GM23338 (cell line): ENCODE data around the gene BEND2. TPM values are rescaled to one million over a fixed set of nuclear protein-coding genes. Genes with fewer than 3 reads are reported as not detected.
A peak's percentile ranks its signal among the peaks of the same experiment; 100 is the strongest.
"Not testable (repeated sequence)": the region's sequence is repeated elsewhere in the genome, so short reads cannot be mapped to it uniquely, and the experiment has no call there.

Experiments
- ATAC-seq: fragments of 200-7000 bp; cut with Tn5 transposase; 3 replicates; pipeline ENCODE4 v1.9.1; 2020
- DNase-seq: peaks from one replicate; pipeline ENCODE4 v3.0.0-alpha.2; 2015; ENCODE audit warnings: low spot score
- H2AFZ ChIP-seq: fragments of 200-600 bp; sonication (generic); 2 replicates; pipeline ENCODE4 v1.8.0; 2016; ENCODE audit warnings: antibody characterized with exemption, mild to moderate bottlenecking, moderate library complexity
- H3F3A ChIP-seq: fragments of 200-600 bp; sonication (generic); replicated peaks from 2 replicates; pipeline ENCODE4 v1.8.0; 2017; ENCODE audit warnings: antibody characterized with exemption, mixed run types, low read depth
- H3K27ac ChIP-seq: fragments of 200-600 bp; sonication (generic); 2 replicates; pipeline ENCODE4 v1.6.1; 2016; ENCODE audit warnings: low read depth
- H3K27me3 ChIP-seq: fragments of 200-600 bp; sonication (generic); 2 replicates; pipeline ENCODE4 v1.8.0; 2016; ENCODE audit warnings: mild to moderate bottlenecking, mixed run types, moderate library complexity; ENCODE audit not compliant: insufficient read depth
- H3K36me3 ChIP-seq: fragments of 200-600 bp; sonication (generic); 2 replicates; pipeline ENCODE4 v1.8.0; 2016; ENCODE audit warnings: mild to moderate bottlenecking; ENCODE audit not compliant: insufficient read depth
- H3K4me1 ChIP-seq: fragments of 200-600 bp; sonication (generic); 2 replicates; pipeline ENCODE4 v1.8.0; 2016; ENCODE audit warnings: mild to moderate bottlenecking, moderate library complexity; ENCODE audit not compliant: insufficient read depth
- H3K4me2 ChIP-seq: fragments of 200-600 bp; sonication (generic); 2 replicates; pipeline ENCODE4 v1.7.1; 2017; ENCODE audit warnings: mixed run types
- H3K4me3 ChIP-seq: fragments of 200-600 bp; sonication (generic); 2 replicates; pipeline ENCODE4 v1.6.1; 2016; ENCODE audit warnings: mixed run types
- H3K79me2 ChIP-seq: fragments of 200-600 bp; sonication (generic); replicated peaks from 2 replicates; pipeline ENCODE4 v1.8.0; 2017; ENCODE audit warnings: mild to moderate bottlenecking; ENCODE audit not compliant: insufficient read depth
- H3K9me2 ChIP-seq: fragments of 200-600 bp; sonication (generic); 2 replicates; pipeline ENCODE4 v1.8.0; 2017; ENCODE audit not compliant: insufficient read depth
- H4K20me1 ChIP-seq: fragments of 200-600 bp; sonication (generic); replicated peaks from 2 replicates; pipeline ENCODE4 v1.8.0; 2017; ENCODE audit warnings: mild to moderate bottlenecking; ENCODE audit not compliant: insufficient read depth
- H3K27ac Mint-ChIP-seq: 2 replicates; pipeline ENCODE4 v1.8.0; 2020; ENCODE audit warnings: inconsistent platforms, mild to moderate bottlenecking, moderate library complexity, mixed read lengths
- H3K27me3 Mint-ChIP-seq: 3 replicates; pipeline ENCODE4 v1.8.0; 2022; ENCODE audit warnings: low read depth, mild to moderate bottlenecking, moderate library complexity, mixed read lengths, inconsistent platforms; ENCODE audit not compliant: insufficient read depth, poor library complexity
- H3K36me3 Mint-ChIP-seq: 3 replicates; pipeline ENCODE4 v1.8.0; 2021; ENCODE audit warnings: low read depth, mild to moderate bottlenecking, inconsistent platforms, moderate library complexity, mixed read lengths
- H3K4me1 Mint-ChIP-seq: 3 replicates; pipeline ENCODE4 v1.8.0; 2020; ENCODE audit warnings: mild to moderate bottlenecking, inconsistent platforms, mixed read lengths
- H3K4me3 Mint-ChIP-seq: 3 replicates; pipeline ENCODE4 v1.8.0; 2021; ENCODE audit warnings: moderate library complexity, mild to moderate bottlenecking, inconsistent platforms, mixed read lengths
- H3K9me3 Mint-ChIP-seq: 3 replicates; pipeline ENCODE4 v1.8.0; 2020; ENCODE audit warnings: moderate library complexity, mild to moderate bottlenecking, inconsistent platforms, mixed read lengths
- CREB1 ChIP-seq: fragments of 250-450 bp; sonication (Bioruptor Pico); IDR thresholded peaks from 2 replicates; pipeline ENCODE4 v1.5.0; 2020; ENCODE audit warnings: low read depth, mild to moderate bottlenecking, moderate library complexity
- EZH2 ChIP-seq: fragments of 200-600 bp; sonication (generic); IDR thresholded peaks from one replicate; pipeline ENCODE4 v1.8.0; 2017; ENCODE audit warnings: antibody characterized with exemption, mild to moderate bottlenecking, low read depth; ENCODE audit not compliant: unreplicated experiment
- JUNB ChIP-seq: IDR thresholded peaks from one replicate; pipeline ENCODE4 v1.6.1; 2016; ENCODE audit warnings: antibody characterized with exemption; ENCODE audit not compliant: unreplicated experiment
- NANOG ChIP-seq: IDR thresholded peaks from 2 replicates; pipeline ENCODE4 v1.6.1; 2016; ENCODE audit warnings: antibody characterized with exemption, borderline replicate concordance
- POLR2AphosphoS5 ChIP-seq: IDR thresholded peaks from 2 replicates; pipeline ENCODE4 v1.6.1; 2016; ENCODE audit warnings: antibody characterized with exemption, low read depth
- REST ChIP-seq: IDR thresholded peaks from one replicate; pipeline ENCODE4 v1.6.1; 2018; ENCODE audit warnings: antibody characterized with exemption; ENCODE audit not compliant: unreplicated experiment
- STAT1 ChIP-seq: IDR thresholded peaks from one replicate; pipeline ENCODE4 v1.6.1; 2016; ENCODE audit warnings: antibody characterized with exemption; ENCODE audit not compliant: unreplicated experiment
- ZNF114 ChIP-seq: fragments of 250-450 bp; sonication (Bioruptor Pico); IDR thresholded peaks from 2 replicates; pipeline ENCODE4 v1.5.0; 2020; ENCODE audit warnings: mild to moderate bottlenecking, moderate library complexity
- ZNF331 ChIP-seq: fragments of 250-450 bp; sonication (Bioruptor Pico); IDR thresholded peaks from 2 replicates; pipeline ENCODE4 v1.5.0; 2020; ENCODE audit warnings: low read depth, mild to moderate bottlenecking, moderate library complexity
- ZNF462 ChIP-seq: fragments of 250-450 bp; sonication (Bioruptor Pico); IDR thresholded peaks from 2 replicates; pipeline ENCODE4 v1.5.0; 2020; ENCODE audit warnings: mild to moderate bottlenecking, moderate library complexity
- polyA plus RNA-seq: library from polyadenylated mRNA; unstranded; fragments of >200 nt; fragmentation: Nextera tagmentation; extraction: Ambion mirVana; gene quantifications from 2 replicates; pipeline ENCODE4 v1.2.1, GENCODE V29; 2016
- total RNA-seq: library from RNA; depleted of rRNA; stranded (reverse); fragments of >200 nt; shearing (Covaris generic); gene quantifications from 2 replicates; pipeline ENCODE4 v1.2.3, GENCODE V29; 2014

BEND2 gene
- total and polyA plus RNA-seq, 2 experiments from 2014 or later, result not detected

GRCh38 chrX:18252644-18253359, 32.1 kb upstream of the BEND2 start (continued):
- TF ChIP-seq POLR2AphosphoS5, result no peak

GRCh38 chrX:18229646-18230045, 9.0 kb upstream of the BEND2 start:
- H3K9me3 Mint-ChIP-seq, result not testable (repeated sequence)

GRCh38 chrX:18228069-18228468, 7.4 kb upstream of the BEND2 start:
- Mint-ChIP-seq H3K4me1 (no peaks in the 10 kb centered on the region; the same call in 2 of the 3 replicates), H3K4me3 (no peak overlapping the region), H3K36me3 (no peaks in the 10 kb centered on the region; the same call in 2 of the 3 replicates), H3K27ac (no peak overlapping the region), H3K9me3 (no peaks in the 10 kb centered on the region), H3K27me3 (peaks cover 4% of the 10 kb centered on the region)
- TF ChIP-seq JUNB (no peak), ZNF331 (CRISPR knock-in tag) (no peak), ZNF114 (CRISPR knock-in tag) (no peak), EZH2 (no peak), REST (no peak), STAT1 (no peak), CREB1 (CRISPR knock-in tag) (no peak), ZNF462 (CRISPR knock-in tag) (no peak), NANOG (no peak)
- no peak overlapping the region for H2AFZ ChIP-seq
- no peaks in the 10 kb centered on the region for H3F3A ChIP-seq
- no peaks in the 10 kb centered on the region for H4K20me1 ChIP-seq
- no peak overlapping the region for H3K27ac ChIP-seq
- no peaks in the 10 kb centered on the region for H3K4me1 ChIP-seq
- no peaks in the 10 kb centered on the region for H3K79me2 ChIP-seq
- DNase-seq (no peak), ATAC-seq (no peak)
- H3K36me3 ChIP-seq, result no peaks in the 10 kb centered on the region
- no peak overlapping the region for H3K4me3 ChIP-seq
- no peaks in the 10 kb centered on the region for H3K9me2 ChIP-seq
- H3K4me2 ChIP-seq, result no peak overlapping the region
- no peaks in the 10 kb centered on the region for H3K27me3 ChIP-seq

More at GRCh38 chrX:18229646-18230045, 9.0 kb upstream of the BEND2 start:
- peak; percentile 59 for ATAC-seq
- H3K36me3 Mint-ChIP-seq, H3K27ac Mint-ChIP-seq, H3K79me2 ChIP-seq, H2AFZ ChIP-seq, H3K36me3 ChIP-seq, H3K4me1 Mint-ChIP-seq, H3K4me1 ChIP-seq, H3F3A ChIP-seq, H3K4me3 ChIP-seq, H3K27me3 ChIP-seq, H3K27ac ChIP-seq, H4K20me1 ChIP-seq, H3K4me2 ChIP-seq, H3K27me3 Mint-ChIP-seq, DNase-seq, H3K4me3 Mint-ChIP-seq, H3K9me2 ChIP-seq: not testable (repeated sequence)
